Measurements from ENCODE around the gene ANKRD7.

Gene ANKRD7

GRCh38 chr7:118264836-118265235, 40.3 kb downstream of the ANKRD7 start:
- no peak for TF ChIP-seq CTCF (IDR thresholded peaks at IDR 0.05; ENCODE audit: low read depth, low read length)
- DNase-seq (ENCODE audit: extremely low read depth, low read depth) = no peak

GRCh38 chr7:118280319-118281012, 56.0 kb downstream of the ANKRD7 start:
- no peak for TF ChIP-seq CTCF (IDR thresholded peaks at IDR 0.05; ENCODE audit: low read depth, low read length)
- no peak for DNase-seq (ENCODE audit: extremely low read depth, low read depth)

GRCh38 chr7:118281196-118281595, 56.7 kb downstream of the ANKRD7 start:
- DNase-seq (ENCODE audit: extremely low read depth, low read depth) = no peak
- no peak for TF ChIP-seq CTCF (IDR thresholded peaks at IDR 0.05; ENCODE audit: low read depth, low read length)

- DNase-seq (ENCODE audit: extremely low read depth, low read depth) = no peak
- no peak for TF ChIP-seq CTCF (IDR thresholded peaks at IDR 0.05; ENCODE audit: low read depth, low read length)
Observed at GRCh38 chr7:118285358-118285757, 60.9 kb downstream of the ANKRD7 start.

- no peak for DNase-seq (ENCODE audit: extremely low read depth, low read depth)
- no peak for TF ChIP-seq CTCF (IDR thresholded peaks at IDR 0.05; ENCODE audit: low read depth, low read length)
Observed at GRCh38 chr7:118286131-118286530, 61.6 kb downstream of the ANKRD7 start.

GRCh38 chr7:118288098-118288497, 63.6 kb downstream of the ANKRD7 start:
- DNase-seq (ENCODE audit: extremely low read depth, low read depth) = no peak
- no peak for TF ChIP-seq CTCF (IDR thresholded peaks at IDR 0.05; ENCODE audit: low read depth, low read length)

GRCh38 chr7:118289476-118289875, 65.0 kb downstream of the ANKRD7 start:
- no peak for TF ChIP-seq CTCF (IDR thresholded peaks at IDR 0.05; ENCODE audit: low read depth, low read length)
- no peak for DNase-seq (ENCODE audit: extremely low read depth, low read depth)

Measured in AG09319 (cell line).